Karpas-422 (cell line): ENCODE data around the gene ZBTB7C. TPM values are rescaled to one million over a fixed set of nuclear protein-coding genes. Genes with fewer than 3 reads are reported as not detected.

Source experiments
- DNase-seq: peaks from one replicate; pipeline ENCODE4 v3.0.0-alpha.2; 2015
- H2AFZ ChIP-seq: fragments of 200-600 bp; sonication (generic); 2 replicates; pipeline ENCODE4 v1.6.1; 2014; ENCODE audit warnings: antibody characterized with exemption, low read length, mixed read lengths
- H3K27ac ChIP-seq: fragments of 200-600 bp; sonication (generic); 2 replicates; pipeline ENCODE4 v1.5.1; 2014; ENCODE audit warnings: mild to moderate bottlenecking, low read length, moderate library complexity
- H3K27me3 ChIP-seq: fragments of 200-600 bp; sonication (generic); 2 replicates; pipeline ENCODE4 v1.6.1; 2014; ENCODE audit warnings: low read length, mixed read lengths
- H3K36me3 ChIP-seq: fragments of 200-600 bp; sonication (generic); 2 replicates; pipeline ENCODE4 v1.6.1; 2014; ENCODE audit warnings: low read length, mixed read lengths; ENCODE audit not compliant: insufficient read depth
- H3K4me1 ChIP-seq: fragments of 200-600 bp; sonication (generic); 2 replicates; pipeline ENCODE4 v1.6.1; 2014; ENCODE audit warnings: mild to moderate bottlenecking, low read length, mixed read lengths
- H3K4me2 ChIP-seq: fragments of 200-600 bp; sonication (generic); 2 replicates; pipeline ENCODE4 v1.6.1; 2014; ENCODE audit warnings: low read length, low read depth, mild to moderate bottlenecking; ENCODE audit not compliant: poor library complexity, severe bottlenecking
- H3K4me3 ChIP-seq: fragments of 200-600 bp; sonication (generic); 2 replicates; pipeline ENCODE4 v1.5.1; 2014; ENCODE audit warnings: mild to moderate bottlenecking, antibody characterized with exemption, low read length, mixed read lengths
- H3K79me2 ChIP-seq: fragments of 200-600 bp; sonication (generic); 2 replicates; pipeline ENCODE4 v1.6.1; 2014; ENCODE audit warnings: mild to moderate bottlenecking, low read length, mixed read lengths
- H3K9ac ChIP-seq: fragments of 200-600 bp; sonication (generic); 2 replicates; pipeline ENCODE4 v1.6.0; 2014; ENCODE audit warnings: low read length
- H3K9me2 ChIP-seq: fragments of 200-600 bp; sonication (generic), shearing (Covaris generic); replicated peaks from 2 replicates; pipeline ENCODE4 v1.6.0; 2014; ENCODE audit warnings: mild to moderate bottlenecking, low read length, moderate library complexity; ENCODE audit not compliant: insufficient read depth
- H3K9me3 ChIP-seq: fragments of 300-700, 200-600 bp; sonication (generic); 2 replicates; pipeline ENCODE4 v1.6.1; 2014; ENCODE audit warnings: low read length, mixed read lengths
- H4K20me1 ChIP-seq: fragments of 200-600 bp; sonication (generic); 2 replicates; pipeline ENCODE4 v1.6.1; 2014; ENCODE audit warnings: mild to moderate bottlenecking, antibody characterized with exemption, low read length, low read depth; ENCODE audit not compliant: insufficient read depth
- total RNA-seq: library from RNA; depleted of rRNA; stranded (reverse); fragments of >200 nt; shearing (Covaris generic); gene quantifications from 2 replicates; pipeline ENCODE4 v1.2.3, GENCODE V29; 2014; ENCODE audit warnings: low replicate concordance

ZBTB7C gene
- total RNA-seq, 1 experiment from 2014 or later = not detected

DNA sequence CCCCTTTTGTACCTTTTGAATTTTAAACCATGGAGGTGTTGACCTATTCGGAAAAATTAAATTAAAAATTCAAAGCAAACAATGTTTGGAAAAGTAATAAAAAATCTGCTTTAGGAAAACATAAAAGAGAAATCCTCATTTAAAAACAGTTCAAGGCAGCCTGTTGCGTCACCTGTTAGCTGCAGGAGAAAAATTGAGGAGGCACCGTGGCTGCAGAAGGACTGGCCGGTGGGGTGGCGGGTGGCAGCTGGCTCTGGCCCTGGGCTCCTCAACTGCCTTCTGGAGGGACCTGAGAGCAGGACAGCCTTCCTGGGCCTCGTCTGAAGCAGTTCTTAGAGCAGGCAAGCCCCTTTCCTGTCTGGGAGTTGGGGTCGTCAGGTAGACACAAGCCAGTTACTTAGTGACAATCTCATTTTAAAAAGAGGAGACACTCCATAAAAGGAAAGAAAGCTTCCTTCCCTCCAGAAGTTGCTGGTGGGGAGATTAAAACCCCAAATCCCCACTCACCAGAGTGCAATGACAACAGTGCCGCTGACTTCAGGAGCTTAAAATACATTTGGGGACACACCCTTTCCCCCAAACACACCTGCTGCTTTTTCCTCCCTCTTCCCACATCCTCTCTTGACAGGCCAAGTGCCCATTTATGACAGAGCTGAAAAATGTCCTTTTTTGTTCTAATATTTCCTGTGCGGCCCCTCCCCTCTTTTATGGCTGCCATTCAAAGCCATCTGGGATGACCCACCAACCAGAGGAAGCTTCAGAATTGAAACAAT, 9.7 kb downstream of the ZBTB7C start:
- H3K27ac ChIP-seq = no peak overlapping the region

DNA sequence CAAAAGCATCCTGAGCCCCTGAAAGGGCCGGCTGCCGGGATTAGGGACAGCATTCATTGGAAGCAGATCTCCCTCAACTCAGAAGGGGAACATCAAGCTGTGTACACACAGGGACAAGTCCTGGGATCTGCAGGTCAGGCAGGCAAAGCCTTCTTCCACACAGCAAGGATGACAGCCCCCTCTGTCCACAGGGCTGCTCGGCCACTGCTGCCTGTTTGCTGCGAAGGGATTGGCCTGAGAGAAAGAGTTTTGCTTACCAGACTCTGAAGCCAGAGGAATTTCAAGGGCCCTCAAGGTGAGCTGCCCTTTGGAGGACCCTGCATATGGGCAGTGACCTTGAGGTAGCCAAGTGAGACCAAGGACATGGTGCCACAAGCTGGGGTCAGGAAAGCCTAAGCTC, 11.1 kb downstream of the ZBTB7C start:
- no peaks in the 10 kb centered on the region for H3K9me2 ChIP-seq
- H3K9me3 ChIP-seq = no peaks in the 10 kb centered on the region
- H3K4me1 ChIP-seq = no peaks in the 10 kb centered on the region
- H3K4me3 ChIP-seq = no peak overlapping the region
- DNase-seq = no peak
- H2AFZ ChIP-seq = no peak overlapping the region
- H3K9ac ChIP-seq = no peak overlapping the region
- H3K27me3 ChIP-seq = no peaks in the 10 kb centered on the region
- H3K4me2 ChIP-seq = no peak overlapping the region
- no peak overlapping the region for H3K27ac ChIP-seq
- no peaks in the 10 kb centered on the region for H3K36me3 ChIP-seq
- H3K79me2 ChIP-seq = no peaks in the 10 kb centered on the region
- no peaks in the 10 kb centered on the region for H4K20me1 ChIP-seq

More for the DNA sequence above, 9.7 kb downstream of the ZBTB7C start:
- no peak overlapping the region for H2AFZ ChIP-seq
- no peak overlapping the region for H3K9ac ChIP-seq
- no peaks in the 10 kb centered on the region for H3K36me3 ChIP-seq
- no peaks in the 10 kb centered on the region for H3K4me1 ChIP-seq
- H3K79me2 ChIP-seq = no peaks in the 10 kb centered on the region
- H3K4me2 ChIP-seq = no peak overlapping the region
- no peaks in the 10 kb centered on the region for H3K9me2 ChIP-seq
- no peak for DNase-seq
- H3K4me3 ChIP-seq = no peak overlapping the region
- H4K20me1 ChIP-seq = no peaks in the 10 kb centered on the region
- H3K9me3 ChIP-seq = no peaks in the 10 kb centered on the region
- H3K27me3 ChIP-seq = no peaks in the 10 kb centered on the region

DNA sequence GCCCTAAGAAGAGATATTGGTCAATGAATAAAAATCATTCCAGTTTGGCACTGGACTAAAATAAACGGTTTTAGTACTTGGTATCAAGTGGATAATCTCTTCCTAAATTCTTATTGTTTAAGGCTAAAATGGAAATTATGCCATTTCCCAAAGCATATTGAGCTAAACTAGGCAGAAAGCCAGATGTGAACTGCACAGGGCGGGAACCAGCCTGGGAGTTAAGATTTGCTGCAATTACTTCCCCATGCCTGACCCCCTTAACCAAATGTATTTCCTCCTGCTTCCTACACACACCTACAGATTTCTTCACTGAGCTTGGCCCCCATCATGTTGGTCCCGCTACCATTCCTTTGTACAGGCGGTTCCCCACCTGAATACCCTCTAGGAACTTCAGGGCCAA, 12.2 kb downstream of the ZBTB7C start:
- H3K4me3 ChIP-seq = no peak overlapping the region
- no peak overlapping the region for H3K9ac ChIP-seq
- no peak overlapping the region for H3K4me2 ChIP-seq
- no peaks in the 10 kb centered on the region for H3K36me3 ChIP-seq
- no peaks in the 10 kb centered on the region for H3K9me3 ChIP-seq
- no peak overlapping the region for H3K27ac ChIP-seq
- no peaks in the 10 kb centered on the region for H3K9me2 ChIP-seq
- H3K27me3 ChIP-seq = no peaks in the 10 kb centered on the region
- DNase-seq = no peak
- H2AFZ ChIP-seq = no peak overlapping the region
- H4K20me1 ChIP-seq = no peaks in the 10 kb centered on the region
- H3K4me1 ChIP-seq = no peaks in the 10 kb centered on the region
- H3K79me2 ChIP-seq = no peaks in the 10 kb centered on the region

DNA sequence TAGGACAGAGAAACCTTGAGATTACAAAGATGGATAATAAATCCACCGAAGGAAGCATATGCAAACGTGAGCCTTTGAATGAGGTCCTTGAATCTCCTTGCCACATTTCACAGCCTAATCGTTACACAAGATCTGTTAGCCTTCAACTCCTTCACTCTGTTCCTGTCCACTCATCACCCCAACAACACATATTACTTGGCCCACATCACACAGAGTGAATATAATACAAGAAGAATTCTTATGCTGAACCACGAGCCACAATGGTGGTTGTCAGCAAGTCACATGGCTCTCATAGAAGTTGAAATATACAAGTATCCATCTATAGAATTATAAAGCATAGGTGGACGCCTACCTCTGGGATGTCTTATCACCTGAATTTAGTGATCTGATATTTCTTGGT, 12.6 kb downstream of the ZBTB7C start:
- H3K79me2 ChIP-seq = no peaks in the 10 kb centered on the region
- no peak overlapping the region for H3K27ac ChIP-seq
- DNase-seq = no peak

GRCh38 chr18:48395646-48396045, 13.5 kb downstream of the ZBTB7C start:
- Histone ChIP-seq H3K9me3 (no peaks in the 10 kb centered on the region), H4K20me1 (no peaks in the 10 kb centered on the region), H3K79me2 (no peaks in the 10 kb centered on the region), H2AFZ (no peak overlapping the region), H3K4me1 (no peaks in the 10 kb centered on the region), H3K27ac (no peak overlapping the region), H3K27me3 (no peaks in the 10 kb centered on the region), H3K4me2 (no peak overlapping the region), H3K4me3 (no peak overlapping the region), H3K36me3 (no peaks in the 10 kb centered on the region), H3K9me2 (no peaks in the 10 kb centered on the region), H3K9ac (no peak overlapping the region)
- no peak for DNase-seq

More for the DNA sequence above, 12.6 kb downstream of the ZBTB7C start:
- H4K20me1 ChIP-seq = no peaks in the 10 kb centered on the region
- no peak overlapping the region for H3K4me2 ChIP-seq
- no peaks in the 10 kb centered on the region for H3K9me3 ChIP-seq
- no peak overlapping the region for H2AFZ ChIP-seq
- no peaks in the 10 kb centered on the region for H3K9me2 ChIP-seq
- H3K27me3 ChIP-seq = no peaks in the 10 kb centered on the region
- no peak overlapping the region for H3K9ac ChIP-seq
- H3K4me1 ChIP-seq = no peaks in the 10 kb centered on the region
- no peak overlapping the region for H3K4me3 ChIP-seq
- no peaks in the 10 kb centered on the region for H3K36me3 ChIP-seq

- H3K36me3 ChIP-seq = no peaks in the 10 kb centered on the region
- no peak overlapping the region for H3K4me3 ChIP-seq
- H3K9me3 ChIP-seq = no peaks in the 10 kb centered on the region
- no peaks in the 10 kb centered on the region for H4K20me1 ChIP-seq
- no peak overlapping the region for H2AFZ ChIP-seq
- H3K9me2 ChIP-seq = no peaks in the 10 kb centered on the region
- H3K27me3 ChIP-seq = no peaks in the 10 kb centered on the region
- no peaks in the 10 kb centered on the region for H3K79me2 ChIP-seq
- no peaks in the 10 kb centered on the region for H3K4me1 ChIP-seq
- no peak for DNase-seq
- no peak overlapping the region for H3K9ac ChIP-seq
- no peak overlapping the region for H3K27ac ChIP-seq
- no peak overlapping the region for H3K4me2 ChIP-seq
Observed at GRCh38 chr18:48394176-48394575, 15.0 kb downstream of the ZBTB7C start.

DNA sequence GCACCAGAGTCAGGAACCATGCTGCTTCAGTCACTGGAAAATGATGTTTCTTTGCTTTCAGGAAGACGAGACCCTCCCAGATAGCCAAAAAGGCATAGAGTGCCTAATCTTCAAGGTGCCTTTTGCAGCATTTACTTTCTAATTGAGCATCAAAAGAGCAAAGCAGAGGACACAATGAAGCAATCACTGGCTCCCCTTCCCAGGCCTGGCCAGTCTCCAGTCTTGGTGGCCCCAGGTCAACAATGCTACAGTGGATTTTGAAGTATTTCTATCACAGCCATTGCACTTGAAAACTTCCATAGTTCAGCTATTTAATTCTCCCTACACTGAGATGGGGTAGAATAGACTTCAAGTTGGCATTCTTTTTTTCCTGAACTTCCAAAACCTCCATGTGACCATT, 15.4 kb downstream of the ZBTB7C start:
- no peak overlapping the region for H3K4me2 ChIP-seq
- no peaks in the 10 kb centered on the region for H3K36me3 ChIP-seq

DNA sequence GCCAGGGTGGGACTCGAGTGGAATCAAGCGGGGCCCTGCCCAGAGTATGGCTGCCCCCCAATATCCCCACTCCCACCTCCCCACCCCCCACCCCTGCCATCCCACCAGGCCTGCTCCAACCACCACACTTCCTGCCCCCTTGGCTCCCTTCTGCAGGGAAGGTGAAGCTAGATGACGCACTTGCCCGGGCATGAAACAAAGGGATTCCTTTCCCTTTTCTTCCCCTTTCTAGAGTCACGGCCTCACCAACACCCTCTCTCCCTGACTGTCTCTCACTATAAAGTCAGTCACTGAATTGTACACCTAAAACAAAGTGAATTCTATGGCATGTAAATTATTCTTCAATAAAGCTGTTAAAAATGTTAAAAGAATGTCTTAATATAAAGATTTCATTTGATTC, 16.0 kb downstream of the ZBTB7C start:
- DNase-seq = no peak
- Histone ChIP-seq H4K20me1 (no peaks in the 10 kb centered on the region), H2AFZ (no peak overlapping the region), H3K9me3 (no peaks in the 10 kb centered on the region), H3K4me2 (no peak overlapping the region), H3K36me3 (no peaks in the 10 kb centered on the region), H3K4me1 (no peaks in the 10 kb centered on the region), H3K9ac (no peak overlapping the region), H3K4me3 (no peak overlapping the region), H3K79me2 (no peaks in the 10 kb centered on the region), H3K9me2 (no peaks in the 10 kb centered on the region), H3K27me3 (no peaks in the 10 kb centered on the region), H3K27ac (no peak overlapping the region)

More for the DNA sequence above, 15.4 kb downstream of the ZBTB7C start:
- no peaks in the 10 kb centered on the region for H4K20me1 ChIP-seq
- H3K9me2 ChIP-seq = no peaks in the 10 kb centered on the region
- DNase-seq = no peak
- H3K9ac ChIP-seq = no peak overlapping the region
- H3K27me3 ChIP-seq = no peaks in the 10 kb centered on the region
- H3K27ac ChIP-seq = no peak overlapping the region
- H3K79me2 ChIP-seq = no peaks in the 10 kb centered on the region
- H3K4me3 ChIP-seq = no peak overlapping the region
- H2AFZ ChIP-seq = no peak overlapping the region
- H3K4me1 ChIP-seq = no peaks in the 10 kb centered on the region
- no peaks in the 10 kb centered on the region for H3K9me3 ChIP-seq
